Testis (tissue), 2 donors: ENCODE data around the gene IRF1.

Experiments used
- POLR2A ChIP-seq: fragments of 450-650 bp; IDR thresholded peaks from one replicate; pipeline ENCODE4 v1.6.1; 2017; ENCODE audit warnings: antibody characterized with exemption, mild to moderate bottlenecking, moderate library complexity
- TF ChIP-seq, protein P1 (sequence below), 3 experiments: fragments of 450-650 bp in 2 of 3; fragments of 200-600 bp in 1 of 3; sonication (generic) in 1 of 3; IDR thresholded peaks; one replicate each; pipeline ENCODE4 v1.5.1; 2016 to 2019; ENCODE audit warnings: antibody characterized with exemption in 3 of 3, mild to moderate bottlenecking in 2 of 3, moderate library complexity in 1 of 3

DNA sequence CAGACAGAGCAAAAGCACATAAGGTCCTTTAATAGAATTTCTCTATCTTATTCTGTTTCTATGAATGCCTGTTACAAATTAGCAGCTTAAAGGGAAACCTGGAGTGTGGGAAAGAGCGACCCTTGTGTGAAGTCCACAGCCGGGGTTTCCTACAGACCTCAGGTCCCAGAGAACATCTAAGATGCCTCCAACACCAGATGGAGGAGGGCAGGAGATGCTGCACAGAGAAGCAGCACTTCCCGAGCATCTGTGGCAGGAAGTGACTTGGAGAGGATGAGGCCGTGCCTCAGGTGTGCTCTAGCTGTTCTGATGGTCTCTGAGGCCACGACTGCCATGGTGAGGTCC, 26.8 kb downstream of the IRF1 start:
- TF ChIP-seq, protein P1, sequence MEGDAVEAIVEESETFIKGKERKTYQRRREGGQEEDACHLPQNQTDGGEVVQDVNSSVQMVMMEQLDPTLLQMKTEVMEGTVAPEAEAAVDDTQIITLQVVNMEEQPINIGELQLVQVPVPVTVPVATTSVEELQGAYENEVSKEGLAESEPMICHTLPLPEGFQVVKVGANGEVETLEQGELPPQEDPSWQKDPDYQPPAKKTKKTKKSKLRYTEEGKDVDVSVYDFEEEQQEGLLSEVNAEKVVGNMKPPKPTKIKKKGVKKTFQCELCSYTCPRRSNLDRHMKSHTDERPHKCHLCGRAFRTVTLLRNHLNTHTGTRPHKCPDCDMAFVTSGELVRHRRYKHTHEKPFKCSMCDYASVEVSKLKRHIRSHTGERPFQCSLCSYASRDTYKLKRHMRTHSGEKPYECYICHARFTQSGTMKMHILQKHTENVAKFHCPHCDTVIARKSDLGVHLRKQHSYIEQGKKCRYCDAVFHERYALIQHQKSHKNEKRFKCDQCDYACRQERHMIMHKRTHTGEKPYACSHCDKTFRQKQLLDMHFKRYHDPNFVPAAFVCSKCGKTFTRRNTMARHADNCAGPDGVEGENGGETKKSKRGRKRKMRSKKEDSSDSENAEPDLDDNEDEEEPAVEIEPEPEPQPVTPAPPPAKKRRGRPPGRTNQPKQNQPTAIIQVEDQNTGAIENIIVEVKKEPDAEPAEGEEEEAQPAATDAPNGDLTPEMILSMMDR (IDR thresholded peaks at IDR 0.05) = no peak
- no peak for TF ChIP-seq POLR2A
